A673 (cell line): ENCODE data around the gene SAMD4B. TPM values are rescaled to one million over a fixed set of nuclear protein-coding genes. Genes with fewer than 3 reads are reported as not detected.

ENCODE experiments used
- BruUV-seq: library from RNA; stranded (reverse); fragments of 400-500 nt; replicated peaks from 2 replicates; lab custom pipeline; 2021; lab: Mats Ljungman, UMichigan
- CTCF ChIA-PET: fragments of 300-600 bp; sonication (Branson Sonifier 250); formaldehyde crosslinking; loops from one replicate; lab custom pipeline; 2022; ENCODE audit warnings: antibody characterized with exemption; lab: Charles Lee
- POLR2A ChIA-PET: fragments of 300-600 bp; sonication (Branson Sonifier 250); formaldehyde crosslinking; loops from one replicate; lab custom pipeline; 2022; ENCODE audit warnings: antibody characterized with exemption; ENCODE audit not compliant: low non-redundant PET; lab: Charles Lee
- DNase-seq: peaks from one replicate; pipeline ENCODE4 v3.0.0-alpha.2; 2015; ENCODE audit warnings: low spot score
- H3K27ac ChIP-seq: fragments of 200-600 bp; sonication (generic); 2 replicates; pipeline ENCODE4 v1.5.1; 2016; ENCODE audit warnings: mixed run types, low read depth, mild to moderate bottlenecking, mixed read lengths, antibody characterized with exemption, low read length; ENCODE audit not compliant: poor library complexity, severe bottlenecking
- H3K27me3 ChIP-seq: fragments of 200-600 bp; sonication (generic); replicated peaks from 2 replicates; pipeline ENCODE4 v1.6.1; 2017; ENCODE audit warnings: mixed run types, low read depth, mild to moderate bottlenecking, mixed read lengths, antibody characterized with exemption, low read length; ENCODE audit not compliant: insufficient read depth, poor library complexity
- H3K36me3 ChIP-seq: fragments of 200-600 bp; sonication (generic); 2 replicates; pipeline ENCODE4 v1.6.1; 2016; ENCODE audit warnings: mixed run types, mild to moderate bottlenecking, mixed read lengths, antibody characterized with exemption, low read length; ENCODE audit not compliant: insufficient read depth, poor library complexity, severe bottlenecking
- H3K4me1 ChIP-seq: fragments of 200-600 bp; sonication (generic); 2 replicates; pipeline ENCODE4 v1.6.1; 2017; ENCODE audit warnings: mixed run types, mild to moderate bottlenecking, mixed read lengths, antibody characterized with exemption, low read length; ENCODE audit not compliant: insufficient read depth, poor library complexity, severe bottlenecking
- H3K4me3 ChIP-seq: fragments of 200-600 bp; sonication (generic); 2 replicates; pipeline ENCODE4 v1.5.1; 2016; ENCODE audit warnings: low read depth, mixed run types, mild to moderate bottlenecking, mixed read lengths, low read length; ENCODE audit not compliant: poor library complexity, severe bottlenecking
- H3K9me3 ChIP-seq: fragments of 200-600 bp; sonication (generic); 2 replicates; pipeline ENCODE4 v1.6.1; 2016; ENCODE audit warnings: mixed run types, low read depth, mild to moderate bottlenecking, mixed read lengths, antibody characterized with exemption, low read length; ENCODE audit not compliant: poor library complexity, severe bottlenecking
- EZH2 ChIP-seq: fragments of 200-600 bp; sonication (generic); IDR thresholded peaks from 2 replicates; pipeline ENCODE4 v1.6.1; 2017; ENCODE audit warnings: borderline replicate concordance, low read depth, mild to moderate bottlenecking, mixed read lengths, antibody characterized with exemption, low read length; ENCODE audit not compliant: poor library complexity, severe bottlenecking
- intact Hi-C: fragments of 100-400 bp; cut with micrococcal nuclease; formaldehyde crosslinking; loops from one replicate; pipeline ENCODE4 v1.10.0; 2022; ENCODE audit not compliant: unreplicated experiment
- total RNA-seq: library from RNA; stranded (reverse); gene quantifications from 2 replicates; pipeline ENCODE4 v1.2.3, GENCODE V29; 2021
- TF ChIP-seq, protein P1 (sequence below): fragments of 300-800, 200-600 bp; sonication (generic); conservative IDR thresholded peaks from 2 replicates; pipeline ENCODE4 v1.5.1; 2017; ENCODE audit warnings: low read depth, mild to moderate bottlenecking, antibody characterized with exemption, low read length, moderate library complexity, mixed read lengths

Gene SAMD4B
- total RNA-seq, 1 experiment from 2014 or later, result 168 TPM

DNA sequence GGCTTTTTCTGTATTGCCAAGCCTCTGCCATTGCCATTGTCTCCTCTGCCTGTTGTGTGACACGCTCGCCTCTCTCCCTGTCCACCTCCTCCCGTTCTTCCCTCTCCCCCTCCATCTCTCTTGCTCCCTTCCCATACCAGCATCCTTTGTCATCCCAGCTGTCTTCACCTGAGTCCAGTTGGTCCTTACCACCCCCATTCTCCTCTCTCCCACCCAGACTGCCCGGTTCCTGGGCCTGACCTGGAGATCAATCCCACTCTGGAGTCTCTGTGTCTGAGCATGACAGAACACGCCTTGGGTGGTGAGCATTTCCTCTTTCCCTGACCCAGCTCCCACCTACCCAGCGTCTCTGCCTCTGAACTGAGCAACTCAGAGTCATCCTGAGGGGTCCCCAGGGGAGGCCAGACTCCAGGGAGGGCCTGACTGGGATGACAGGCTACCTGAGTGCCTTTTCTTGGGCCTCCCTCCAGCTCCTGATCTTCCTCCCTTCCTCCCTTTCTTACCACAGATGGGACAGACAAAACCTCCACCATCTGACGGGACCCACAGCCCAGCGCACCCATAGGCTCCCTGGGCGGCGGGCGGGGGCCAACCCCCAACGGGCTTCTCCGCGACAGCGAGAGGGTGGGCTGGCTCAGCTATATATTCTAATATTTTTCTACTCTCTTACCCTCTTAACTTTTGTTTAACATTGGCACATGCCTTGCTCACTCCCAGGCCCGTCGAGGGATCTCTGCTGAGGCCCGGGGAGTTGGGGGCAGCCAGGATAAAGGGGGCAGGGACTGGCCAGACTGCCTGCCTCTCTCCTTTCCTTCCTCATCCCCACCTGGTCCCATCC lies 41.0 kb downstream of the SAMD4B start:
- Histone ChIP-seq H3K27me3 (no peaks in the 10 kb centered on the region), H3K36me3 (peaks cover 82% of the 10 kb centered on the region), H3K9me3 (no peaks in the 10 kb centered on the region), H3K27ac (no peak overlapping the region), H3K4me3 (no peak overlapping the region), H3K4me1 (no peaks in the 10 kb centered on the region)
- CTCF ChIA-PET, result no interaction called here
- no peak for DNase-seq
- intact Hi-C loops, result no loop called here
- no TSS peak for BruUV-seq
- POLR2A ChIA-PET, result interaction anchor here (0.8 kb wide), 1 partner anchor 423 kb away, joined by 4 read pairs; no protein-coding TSS in a partner anchor
- TF ChIP-seq, protein P1, sequence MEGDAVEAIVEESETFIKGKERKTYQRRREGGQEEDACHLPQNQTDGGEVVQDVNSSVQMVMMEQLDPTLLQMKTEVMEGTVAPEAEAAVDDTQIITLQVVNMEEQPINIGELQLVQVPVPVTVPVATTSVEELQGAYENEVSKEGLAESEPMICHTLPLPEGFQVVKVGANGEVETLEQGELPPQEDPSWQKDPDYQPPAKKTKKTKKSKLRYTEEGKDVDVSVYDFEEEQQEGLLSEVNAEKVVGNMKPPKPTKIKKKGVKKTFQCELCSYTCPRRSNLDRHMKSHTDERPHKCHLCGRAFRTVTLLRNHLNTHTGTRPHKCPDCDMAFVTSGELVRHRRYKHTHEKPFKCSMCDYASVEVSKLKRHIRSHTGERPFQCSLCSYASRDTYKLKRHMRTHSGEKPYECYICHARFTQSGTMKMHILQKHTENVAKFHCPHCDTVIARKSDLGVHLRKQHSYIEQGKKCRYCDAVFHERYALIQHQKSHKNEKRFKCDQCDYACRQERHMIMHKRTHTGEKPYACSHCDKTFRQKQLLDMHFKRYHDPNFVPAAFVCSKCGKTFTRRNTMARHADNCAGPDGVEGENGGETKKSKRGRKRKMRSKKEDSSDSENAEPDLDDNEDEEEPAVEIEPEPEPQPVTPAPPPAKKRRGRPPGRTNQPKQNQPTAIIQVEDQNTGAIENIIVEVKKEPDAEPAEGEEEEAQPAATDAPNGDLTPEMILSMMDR, result no peak
- no peak for TF ChIP-seq EZH2

DNA sequence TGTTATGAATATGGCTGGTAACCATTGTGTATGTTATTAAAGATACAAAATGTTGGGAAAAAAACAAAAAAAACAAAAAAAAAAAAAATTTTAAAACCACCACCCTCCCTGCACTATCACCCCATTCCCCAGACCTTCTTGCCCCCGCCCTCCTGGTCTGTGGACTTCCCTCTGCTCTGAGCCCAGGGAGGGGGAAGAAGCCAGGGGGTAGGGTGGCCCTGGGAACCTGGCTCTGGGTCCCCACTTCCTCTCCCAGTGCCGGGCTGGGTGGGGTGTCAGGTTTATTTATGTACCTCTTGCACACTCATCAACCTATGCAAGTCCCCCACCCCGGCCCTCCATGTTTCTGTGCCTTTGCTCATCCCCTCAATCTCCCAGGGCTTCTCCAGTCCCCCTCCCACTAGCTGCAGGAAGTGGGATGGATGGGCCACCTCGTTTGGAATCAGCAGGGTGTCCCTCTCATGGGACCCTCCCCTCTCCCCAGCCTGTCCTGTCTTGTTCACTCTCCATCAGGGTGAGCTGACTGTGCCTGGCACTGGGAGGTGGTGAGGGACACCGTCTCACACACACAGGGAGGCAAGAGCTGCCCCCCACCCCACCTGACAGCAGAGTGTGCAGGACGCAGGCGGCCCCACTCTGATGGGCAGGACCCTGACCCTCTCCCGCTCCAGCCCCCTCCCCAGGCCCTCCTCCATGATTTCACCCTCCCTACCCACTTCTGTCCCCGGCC lies 42.8 kb downstream of the SAMD4B start:
- POLR2A ChIA-PET, result no interaction called here
- TSS peak; percentile 52 for BruUV-seq
- Histone ChIP-seq H3K4me1 (peaks cover 5% of the 10 kb centered on the region), H3K4me3 (no peak overlapping the region), H3K9me3 (no peaks in the 10 kb centered on the region), H3K27me3 (no peaks in the 10 kb centered on the region), H3K36me3 (peaks cover 80% of the 10 kb centered on the region), H3K27ac (no peak overlapping the region)
- TF ChIP-seq, protein P1, result no peak
- no peak for TF ChIP-seq EZH2
- CTCF ChIA-PET, result no interaction called here
- intact Hi-C loops, result no loop called here
- DNase-seq, result no peak

DNA sequence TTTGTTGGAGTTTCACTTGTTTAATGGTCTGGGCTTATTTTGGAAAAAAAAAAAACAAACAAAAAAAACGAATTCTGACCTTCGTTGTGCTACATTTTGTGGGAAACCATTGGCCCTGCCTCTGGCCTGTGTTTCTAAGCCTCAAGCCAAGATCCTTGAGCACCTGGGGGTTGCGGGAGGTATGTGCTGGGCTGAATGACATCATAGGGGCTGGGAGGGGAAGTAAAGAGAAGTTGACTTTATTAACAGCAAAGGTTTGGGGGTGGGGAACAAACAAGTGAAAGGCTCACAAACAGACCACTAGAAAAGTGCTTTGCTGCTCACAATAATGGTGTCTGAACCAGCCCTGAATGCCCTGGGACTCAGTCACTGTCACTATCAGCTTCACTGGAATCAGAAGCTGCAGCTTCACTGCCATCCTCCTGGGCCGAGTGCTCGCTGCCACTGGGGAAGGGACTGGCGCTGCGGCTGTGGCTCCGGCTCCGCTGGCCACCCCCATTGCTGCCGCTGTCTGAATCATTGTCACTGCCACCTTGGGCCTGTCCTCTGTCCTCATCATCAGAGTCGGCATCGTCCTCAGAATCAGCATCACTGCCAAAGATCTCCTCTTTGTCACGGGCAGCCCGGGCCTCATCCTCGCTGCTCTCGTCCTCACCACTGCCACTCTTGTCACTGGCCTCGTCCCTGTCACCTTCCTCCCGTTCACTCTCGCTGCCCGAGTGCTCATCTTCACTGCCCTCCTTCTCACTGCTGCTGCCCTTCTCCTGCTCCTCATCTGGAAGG lies 43.6 kb downstream of the SAMD4B start:
- Histone ChIP-seq H3K9me3 (no peaks in the 10 kb centered on the region), H3K27ac (no peak overlapping the region), H3K4me1 (peaks cover 8% of the 10 kb centered on the region), H3K4me3 (no peak overlapping the region), H3K36me3 (peaks cover 72% of the 10 kb centered on the region), H3K27me3 (no peaks in the 10 kb centered on the region)
- intact Hi-C loops, result no loop called here
- ChIA-PET POLR2A (no interaction called here), CTCF (no interaction called here)
- BruUV-seq, result TSS peak; percentile 68
- DNase-seq, result no peak
- TF ChIP-seq EZH2, result no peak
- TF ChIP-seq, protein P1, result no peak
